SW 1271 (cell line): ENCODE data around the gene SCLY.
"Not testable (repeated sequence)": the region's sequence is repeated elsewhere in the genome, so short reads cannot be mapped to it uniquely, and the experiment has no call there.

Source experiments
- DNase-seq, 2 experiments: peaks; one replicate each; lab custom pipeline; 2025; lab: John Stamatoyannopoulos, UW

The SCLY gene

GRCh38 chr2:238113611-238114010, 52.8 kb downstream of the SCLY start:
- no peak for DNase-seq

GRCh38 chr2:238114331-238114841, 53.6 kb downstream of the SCLY start:
- no peak for DNase-seq

- DNase-seq: no peak
These were observed 54.3 kb downstream of the SCLY start for GRCh38 chr2:238114851-238115660.

GRCh38 chr2:238115709-238116108, 54.9 kb downstream of the SCLY start:
- DNase-seq: not testable (repeated sequence)

- no peak for DNase-seq
These were observed 55.7 kb downstream of the SCLY start for GRCh38 chr2:238116298-238117198.

- no peak for DNase-seq
These were observed 56.7 kb downstream of the SCLY start for GRCh38 chr2:238117199-238118154.

- no peak for DNase-seq
These were observed 59.1 kb downstream of the SCLY start for GRCh38 chr2:238119756-238120462.

GRCh38 chr2:238120463-238121298, 59.9 kb downstream of the SCLY start:
- DNase-seq: no peak

GRCh38 chr2:238121511-238122286, 60.9 kb downstream of the SCLY start:
- no peak for DNase-seq

GRCh38 chr2:238122287-238123217, 61.8 kb downstream of the SCLY start:
- no peak for DNase-seq

GRCh38 chr2:238123218-238123971, 62.6 kb downstream of the SCLY start:
- DNase-seq: no peak

GRCh38 chr2:238123991-238124470, 63.2 kb downstream of the SCLY start:
- no peak for DNase-seq

- no peak for DNase-seq
These were observed 63.8 kb downstream of the SCLY start for GRCh38 chr2:238124488-238125126.

GRCh38 chr2:238125127-238125885, 64.5 kb downstream of the SCLY start:
- no peak for DNase-seq

- DNase-seq: no peak
These were observed 65.5 kb downstream of the SCLY start for GRCh38 chr2:238126338-238126737.

GRCh38 chr2:238126775-238127164, 66.0 kb downstream of the SCLY start:
- no peak for DNase-seq
